Muscle of back (tissue), 11 donors: ENCODE measurements around the gene OGDHL. TPM values are rescaled to one million over a fixed set of nuclear protein-coding genes. Genes with fewer than 3 reads are reported as not detected.
"Not testable (repeated sequence)": the region's sequence is repeated elsewhere in the genome, so short reads cannot be mapped to it uniquely, and the experiment has no call there.

Experiments
- DNase-seq, 3 donors: peaks; one replicate each; pipeline versions ENCODE4 v3.0.0 to v3.0.0-alpha.2; 2013
- polyA plus RNA-seq, 10 donors: library from polyadenylated mRNA; unstranded; fragments of 120-200 nt; gene quantifications; one replicate each; pipeline ENCODE4 v1.2.1, GENCODE V29; 2013; ENCODE audit not compliant: insufficient read length in 10 of 10

OGDHL gene
- polyA plus RNA-seq, 10 donors = 0.25 to 1.2 (median 0.50) TPM

DNA sequence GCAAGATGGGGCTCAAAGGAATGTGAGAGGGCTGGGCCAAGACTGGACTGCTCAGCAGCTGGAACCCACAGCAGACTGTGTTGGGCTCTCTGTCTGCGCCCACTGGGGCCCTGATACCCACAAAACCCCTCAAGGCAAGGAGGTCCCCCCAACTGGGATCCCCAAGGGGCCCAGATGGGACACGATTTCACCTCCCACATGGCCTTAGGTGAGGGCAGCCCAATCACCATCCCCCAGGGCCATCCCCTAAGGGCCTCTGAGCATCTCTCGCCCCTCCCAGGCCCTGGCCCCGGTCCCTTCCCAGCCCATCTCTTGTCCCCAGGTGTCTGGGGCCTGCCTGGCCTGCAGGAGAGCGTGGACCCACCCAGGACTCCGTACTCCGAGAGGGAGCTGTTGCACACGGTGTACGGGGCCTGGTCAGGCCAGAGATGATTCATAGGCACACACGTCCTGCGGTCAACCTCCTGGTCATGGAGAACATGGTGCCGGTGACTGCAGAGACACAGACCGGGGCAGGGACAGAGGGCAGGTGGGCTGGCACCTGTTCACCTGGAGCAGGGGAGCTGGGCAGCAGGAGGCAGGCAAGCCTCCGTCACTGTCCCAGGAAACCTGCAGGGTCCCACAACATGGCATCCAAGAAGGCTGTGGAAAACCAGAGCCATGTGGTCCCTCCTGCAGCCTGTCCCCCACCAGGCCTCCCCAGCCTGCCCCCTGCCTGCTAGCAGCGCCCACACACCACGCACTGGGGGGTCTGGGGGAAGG lies 21.6 kb downstream of the OGDHL start:
- no peak for DNase-seq

- DNase-seq = no peak
Observed at GRCh38 chr10:49739426-49739825, 22.7 kb downstream of the OGDHL start.

DNA sequence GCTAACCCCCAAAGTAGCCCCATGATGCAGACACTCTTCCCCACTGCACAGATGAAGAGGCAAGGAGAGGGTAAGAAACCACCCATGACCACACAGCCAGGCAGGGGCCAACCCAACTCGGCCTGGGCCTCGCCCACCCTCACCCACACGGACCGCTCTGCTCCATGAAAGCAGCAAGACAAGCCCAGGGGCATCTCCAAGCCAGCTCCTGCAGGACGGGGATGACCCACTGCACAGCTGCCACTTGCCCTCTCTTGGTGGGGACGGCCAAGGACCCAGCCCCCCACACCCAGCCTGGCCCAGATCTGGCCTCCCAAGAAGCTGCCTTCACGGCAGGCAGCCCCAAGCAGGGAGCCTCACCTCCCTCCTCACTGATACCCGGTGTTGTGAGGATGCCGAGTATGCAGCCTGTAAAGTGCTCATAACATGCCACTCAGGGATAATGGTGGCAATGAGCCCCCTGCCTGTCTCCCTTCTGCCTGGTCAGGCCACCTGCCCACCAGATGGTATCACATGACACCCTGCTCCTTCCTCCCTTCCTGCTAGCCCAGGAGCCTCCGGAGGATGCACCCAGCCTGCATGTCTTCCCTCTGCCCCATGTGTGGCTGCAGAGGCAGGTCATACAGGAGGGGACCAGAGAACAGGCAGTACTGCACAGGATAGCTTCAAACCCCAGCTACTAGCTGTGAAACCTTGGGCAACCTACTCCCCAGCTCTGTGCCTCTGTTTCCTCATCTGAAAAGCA lies 23.3 kb downstream of the OGDHL start:
- DNase-seq = no peak

GRCh38 chr10:49737474-49738201 lies 24.5 kb downstream of the OGDHL start:
- no peak for DNase-seq

DNA sequence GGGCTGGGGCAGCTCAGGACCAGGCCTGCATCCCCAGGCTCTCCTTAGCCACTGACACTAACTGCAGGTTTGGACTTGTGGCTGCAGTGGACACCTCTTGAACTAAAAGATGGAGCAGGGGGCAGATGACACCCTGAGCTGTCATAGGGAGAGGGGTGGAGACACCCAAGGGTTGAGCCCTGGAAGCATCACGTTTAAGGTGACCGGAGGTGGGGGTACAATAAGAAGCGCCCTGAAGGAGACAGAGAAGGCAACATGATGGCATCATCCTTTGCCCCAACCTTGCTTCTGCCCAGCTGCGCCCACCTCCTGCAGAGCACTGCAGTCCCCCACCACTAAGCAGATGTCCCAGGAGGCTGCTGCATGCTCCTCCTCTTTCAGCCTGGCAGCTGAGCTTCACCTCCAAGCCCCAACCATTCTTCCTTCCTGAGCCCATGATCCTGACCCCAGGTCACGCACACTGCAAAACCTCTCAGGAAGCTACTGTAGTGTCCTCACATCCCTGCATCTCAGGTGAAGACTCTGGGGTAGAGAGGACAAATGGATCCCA lies 25.5 kb downstream of the OGDHL start:
- DNase-seq = no peak

DNA sequence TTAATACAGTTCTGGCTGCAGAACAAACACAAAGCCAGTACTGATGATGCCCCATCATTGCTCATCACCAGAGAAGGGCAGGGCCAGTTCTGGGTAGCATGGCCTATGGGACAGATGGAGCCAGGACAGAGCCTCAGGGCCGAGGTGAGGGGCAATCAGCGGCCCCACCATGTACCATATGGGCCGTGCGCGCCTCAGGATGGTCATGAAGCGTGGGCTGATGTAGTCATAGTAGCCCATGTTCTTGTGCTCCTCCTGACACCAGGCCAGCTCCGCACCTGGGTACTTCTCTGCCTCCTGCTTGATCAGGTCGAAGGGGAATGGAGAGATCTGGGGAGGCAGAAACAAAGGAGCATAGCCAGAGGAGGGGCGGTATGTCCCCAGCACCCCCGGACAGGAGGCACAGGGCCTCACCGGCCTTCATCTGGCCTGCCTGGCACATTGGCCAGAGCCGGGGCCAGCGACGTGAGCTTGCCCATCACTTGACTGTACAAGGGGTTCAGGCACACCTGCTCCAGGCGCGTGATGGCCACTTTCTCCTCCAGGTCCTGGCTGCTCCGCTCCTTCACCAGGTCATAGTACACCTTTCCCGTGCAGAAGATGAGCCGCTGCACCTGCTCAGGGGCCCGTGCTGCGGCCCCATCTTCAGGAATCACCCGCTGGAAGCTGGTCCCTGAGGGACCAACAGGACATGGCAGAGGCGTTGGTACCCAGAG lies 26.1 kb downstream of the OGDHL start:
- no peak for DNase-seq

GRCh38 chr10:49735161-49735560 lies 27.0 kb downstream of the OGDHL start:
- no peak for DNase-seq

- DNase-seq = no peak
Observed at GRCh38 chr10:49734676-49735075, 27.4 kb downstream of the OGDHL start.

GRCh38 chr10:49733866-49734265 lies 28.3 kb downstream of the OGDHL start:
- DNase-seq = no peak

DNA sequence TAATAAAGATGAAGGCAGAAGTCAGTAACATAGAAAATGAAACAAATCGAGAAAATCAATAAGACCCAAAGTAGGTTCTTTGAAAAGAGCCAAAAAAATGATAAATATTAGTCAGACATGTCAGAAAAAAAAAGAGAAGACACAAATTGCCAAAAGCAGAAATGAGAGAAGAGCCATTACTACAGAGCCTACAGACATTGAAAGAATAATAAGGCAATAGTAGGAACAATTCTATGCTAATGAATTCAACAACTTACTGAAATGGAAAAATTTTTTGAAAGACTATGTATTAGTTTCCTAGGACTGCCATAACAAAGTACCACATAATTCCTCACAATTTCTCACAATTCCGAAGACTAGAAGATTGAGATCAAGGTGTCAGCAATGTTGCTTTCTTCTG lies 35.5 kb downstream of the OGDHL start:
- no peak for DNase-seq

DNA sequence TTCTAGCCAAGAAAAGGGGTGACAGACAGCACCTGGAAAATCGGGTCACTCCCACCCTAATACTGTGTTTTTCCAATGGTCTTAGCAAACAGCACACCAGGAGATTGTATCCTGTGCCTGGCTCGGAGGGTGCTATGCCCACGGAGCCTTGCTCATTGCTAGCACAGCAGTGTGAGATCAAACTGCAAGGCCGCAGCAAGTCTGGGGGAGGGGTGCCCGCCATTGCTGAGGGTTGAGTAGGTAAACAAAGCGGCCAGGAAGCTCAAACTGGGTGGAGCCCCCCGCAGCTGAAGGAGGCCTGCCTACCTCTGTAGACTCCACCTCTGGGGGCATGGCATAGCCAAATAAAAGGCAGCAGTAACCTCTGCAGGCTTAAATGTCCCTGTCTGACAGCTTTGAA lies 47.0 kb downstream of the OGDHL start:
- not testable (repeated sequence) for DNase-seq

GRCh38 chr10:49713266-49713665 lies 48.9 kb downstream of the OGDHL start:
- DNase-seq = no peak

DNA sequence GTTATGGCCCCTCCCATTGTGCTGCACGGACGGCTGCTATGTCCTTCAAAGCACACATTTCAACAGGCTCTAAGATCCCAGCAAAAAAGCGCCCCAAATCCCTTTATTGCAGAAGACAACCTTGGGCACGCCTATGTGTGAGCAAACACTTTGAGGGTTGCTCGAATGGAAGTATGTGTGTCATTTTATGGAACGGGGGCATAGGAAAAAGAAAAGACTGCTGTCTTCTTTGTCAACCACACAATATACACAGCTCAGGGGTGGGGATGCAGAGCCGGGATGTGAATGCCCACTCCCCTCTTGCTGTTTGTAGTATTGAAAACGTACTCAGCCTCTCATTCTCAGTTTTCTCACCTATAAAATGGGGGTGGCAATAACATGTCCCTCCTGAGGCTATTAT lies 50.6 kb downstream of the OGDHL start:
- no peak for DNase-seq

DNA sequence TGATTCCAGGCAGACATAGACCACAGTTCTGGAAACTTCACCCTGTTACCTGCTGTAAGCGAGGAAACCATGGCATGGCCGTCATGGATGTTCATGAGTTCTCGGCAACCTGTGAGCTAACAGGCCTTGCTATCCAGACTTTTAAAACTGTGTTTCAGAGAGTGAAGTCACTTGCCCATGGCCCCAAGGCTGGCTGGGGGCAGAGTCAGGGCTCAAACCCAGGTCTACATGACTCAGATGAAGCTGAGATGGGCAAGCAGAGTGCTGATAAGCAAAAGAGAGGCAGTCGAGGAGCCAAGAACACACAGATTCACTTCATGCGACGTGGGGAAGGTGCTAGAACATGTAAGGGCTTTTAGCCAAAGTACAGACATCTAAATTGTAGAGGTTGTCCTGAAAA lies 51.2 kb downstream of the OGDHL start:
- no peak for DNase-seq

- DNase-seq = no peak
Observed at GRCh38 chr10:49709934-49710333, 52.2 kb downstream of the OGDHL start.

- no peak for DNase-seq
Observed at GRCh38 chr10:49707585-49707984, 54.5 kb downstream of the OGDHL start.

GRCh38 chr10:49700997-49701396 lies 61.1 kb downstream of the OGDHL start:
- DNase-seq = no peak

DNA sequence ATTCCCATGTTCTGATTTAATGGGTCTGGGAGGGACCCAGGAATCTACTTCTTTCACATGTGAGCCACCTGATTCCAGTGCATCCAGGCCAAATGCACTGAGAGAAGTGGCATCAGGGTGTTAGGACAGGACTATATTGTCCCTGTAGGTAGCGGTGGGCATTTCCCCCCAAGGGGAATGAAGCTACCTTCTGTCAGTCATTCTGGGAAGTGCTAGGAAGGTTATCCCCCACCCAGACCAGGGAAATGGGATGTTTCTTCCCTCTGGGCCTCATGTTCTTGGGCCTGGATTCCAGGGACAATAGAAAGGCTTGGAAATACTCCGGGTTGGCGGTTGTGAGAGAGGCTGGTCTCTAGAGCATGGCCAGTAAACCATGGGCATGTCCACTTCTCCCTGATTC lies 61.9 kb downstream of the OGDHL start:
- DNase-seq = no peak

DNA sequence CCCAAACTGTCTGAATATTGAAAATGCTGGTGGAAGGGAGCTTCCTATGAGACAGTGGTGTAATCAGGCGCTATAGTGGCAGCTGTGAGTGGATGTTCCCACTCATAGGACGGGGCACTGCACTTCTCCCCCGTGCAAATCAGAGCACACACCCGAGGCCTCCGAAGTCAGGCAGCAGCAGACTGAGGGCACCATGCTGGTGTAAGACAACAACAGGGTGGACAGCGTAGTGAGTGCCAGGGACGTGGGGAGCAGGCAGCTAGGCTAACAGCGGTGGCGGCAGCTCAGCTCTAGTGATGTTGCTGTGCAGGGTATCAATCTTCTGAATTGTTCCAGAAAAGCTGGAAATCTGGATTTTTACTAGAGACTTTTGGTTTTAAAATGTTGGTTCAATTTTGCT lies 63.4 kb downstream of the OGDHL start:
- DNase-seq = no peak

GRCh38 chr10:49696311-49696710 lies 65.8 kb downstream of the OGDHL start:
- no peak for DNase-seq

DNA sequence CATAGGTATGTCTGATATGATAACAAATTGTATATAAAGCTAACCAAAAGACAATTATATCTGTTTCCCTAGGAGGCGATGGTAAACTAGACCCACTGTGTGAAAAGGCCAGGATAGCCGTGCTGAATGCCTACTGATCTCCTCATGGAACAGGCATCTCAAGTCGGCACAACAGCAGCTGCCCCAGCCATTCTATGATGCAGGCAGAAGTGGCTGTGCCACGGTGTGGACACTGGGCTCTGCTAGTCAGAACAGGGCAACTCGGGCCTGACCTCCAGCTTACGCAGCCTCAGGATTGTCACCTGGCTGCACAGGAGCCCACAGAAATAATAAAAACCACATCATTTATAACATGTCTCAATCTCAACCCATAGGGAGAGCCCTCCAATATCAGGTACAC lies 67.7 kb downstream of the OGDHL start:
- no peak for DNase-seq

DNA sequence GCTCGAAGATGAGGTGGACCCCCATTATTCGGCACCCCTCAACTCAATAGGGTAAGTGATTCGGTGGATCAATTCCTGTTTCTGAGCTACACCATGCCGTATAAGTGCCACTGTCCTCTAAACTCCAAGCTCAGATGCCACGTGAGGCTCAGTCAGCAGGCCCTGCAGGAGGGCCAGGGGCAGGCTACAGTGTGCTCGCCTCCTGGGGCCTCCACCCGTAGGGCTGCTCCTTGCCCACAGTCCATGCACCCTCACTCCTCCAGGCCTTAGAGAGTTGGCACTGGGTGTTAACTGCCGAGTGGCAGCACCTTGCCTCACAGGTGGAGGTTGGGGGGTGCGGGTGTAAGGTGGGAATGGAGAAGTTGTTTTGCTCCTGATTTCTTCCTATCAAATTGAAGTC lies 70.5 kb downstream of the OGDHL start:
- no peak for DNase-seq
